ENCODE results near the gene RBFOX2.

GRCh38 chr22:35782504-35782903, 246.1 kb downstream of the RBFOX2 start:
- TF ChIP-seq EZH2 (IDR thresholded peaks at IDR 0.05; ENCODE audit: borderline replicate concordance, low read length) (no peak), CTCF (IDR thresholded peaks at IDR 0.05; ENCODE audit: low read length) (no peak)

Data from OCI-LY1 (cell line).